Central memory CD8-positive, alpha-beta T cell (primary cell): ENCODE measurements around the gene TBC1D4.
"Not testable (repeated sequence)": the region's sequence is repeated elsewhere in the genome, so short reads cannot be mapped to it uniquely, and the experiment has no call there.

Experiments used
- ATAC-seq: fragments of 150-1000 bp; cut with Tn5 transposase; replicated peaks from 2 replicates; pipeline ENCODE4 v1.10.0; 2022; ENCODE audit warnings: mild to moderate bottlenecking, moderate FRiP score, moderate number of reproducible peaks; ENCODE audit not compliant: poor library complexity, severe bottlenecking; ENCODE audit errors: extremely low read depth
- DNase-seq, 2 donors: peaks; one replicate each; pipeline ENCODE4 v3.0.0; 2021; ENCODE audit warnings: low spot score in 2 of 2
- H3K27ac Mint-ChIP-seq: one replicate; pipeline ENCODE4 v1.8.0; 2022; ENCODE audit warnings: low read depth, mild to moderate bottlenecking, moderate library complexity, mixed read lengths
- H3K27me3 Mint-ChIP-seq: one replicate; pipeline ENCODE4 v1.8.0; 2022; ENCODE audit warnings: mixed read lengths
- H3K36me3 Mint-ChIP-seq: one replicate; pipeline ENCODE4 v1.8.0; 2022; ENCODE audit warnings: mild to moderate bottlenecking, moderate library complexity, mixed read lengths; ENCODE audit not compliant: insufficient read depth
- H3K4me1 Mint-ChIP-seq: one replicate; pipeline ENCODE4 v1.8.0; 2022; ENCODE audit warnings: mixed read lengths
- H3K4me3 Mint-ChIP-seq: one replicate; pipeline ENCODE4 v1.8.0; 2022; ENCODE audit warnings: mild to moderate bottlenecking, moderate library complexity, mixed read lengths
- H3K9me3 Mint-ChIP-seq: one replicate; pipeline ENCODE4 v1.8.0; 2022; ENCODE audit warnings: mixed read lengths

TBC1D4 gene

DNA sequence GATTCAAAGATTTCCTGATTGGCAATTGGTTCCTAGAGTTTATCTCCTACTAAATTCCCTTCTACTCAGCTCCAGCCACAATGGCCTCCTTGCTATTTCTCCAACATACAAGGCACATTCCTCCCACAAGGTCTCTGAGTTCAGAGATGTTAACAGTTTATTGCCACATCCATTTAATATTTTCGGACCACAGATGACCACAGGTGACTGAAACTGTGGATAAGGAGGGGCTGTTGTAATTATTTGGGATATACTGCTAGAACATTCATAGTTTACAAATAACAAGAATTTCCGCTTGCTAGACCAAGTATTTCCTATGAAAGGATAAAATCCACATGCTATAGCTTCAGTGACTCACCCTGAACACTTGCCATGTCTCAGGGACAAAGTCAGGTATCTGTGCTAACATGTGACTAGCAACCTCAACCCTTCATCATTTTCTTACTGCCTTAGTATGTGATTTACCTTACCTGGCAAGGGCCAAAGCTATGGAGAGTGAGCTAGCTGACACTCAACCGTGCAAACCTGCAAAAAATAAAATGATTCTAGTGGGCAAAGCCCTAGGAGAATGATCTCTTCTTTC, 117.7 kb downstream of the TBC1D4 start:
- H3K27me3 Mint-ChIP-seq = no peaks in the 10 kb centered on the region
- ATAC-seq = no peak
- no peak overlapping the region for H3K4me3 Mint-ChIP-seq
- no peak for DNase-seq
- H3K27ac Mint-ChIP-seq = no peak overlapping the region
- H3K36me3 Mint-ChIP-seq = no peaks in the 10 kb centered on the region
- no peaks in the 10 kb centered on the region for H3K9me3 Mint-ChIP-seq
- peaks cover 7% of the 10 kb centered on the region for H3K4me1 Mint-ChIP-seq

- Mint-ChIP-seq H3K9me3 (no peaks in the 10 kb centered on the region), H3K4me3 (no peak overlapping the region), H3K27ac (no peak overlapping the region), H3K4me1 (peaks cover 7% of the 10 kb centered on the region), H3K27me3 (no peaks in the 10 kb centered on the region), H3K36me3 (no peaks in the 10 kb centered on the region)
- ATAC-seq (no peak), DNase-seq (no peak)
Observed at GRCh38 chr13:75363371-75363770, 118.6 kb downstream of the TBC1D4 start.

GRCh38 chr13:75362026-75362425, 119.9 kb downstream of the TBC1D4 start:
- H3K4me1 Mint-ChIP-seq = peaks cover 7% of the 10 kb centered on the region
- no peak for ATAC-seq

GRCh38 chr13:75360170-75360569, 121.8 kb downstream of the TBC1D4 start:
- Mint-ChIP-seq H3K4me1 (no peaks in the 10 kb centered on the region), H3K27ac (no peak overlapping the region), H3K36me3 (no peaks in the 10 kb centered on the region), H3K9me3 (no peaks in the 10 kb centered on the region), H3K4me3 (no peak overlapping the region), H3K27me3 (no peaks in the 10 kb centered on the region)
- ATAC-seq (no peak), DNase-seq (no peak)

More at GRCh38 chr13:75362026-75362425, 119.9 kb downstream of the TBC1D4 start:
- no peak for DNase-seq
- no peaks in the 10 kb centered on the region for H3K9me3 Mint-ChIP-seq
- H3K27ac Mint-ChIP-seq = no peak overlapping the region
- no peaks in the 10 kb centered on the region for H3K36me3 Mint-ChIP-seq
- H3K27me3 Mint-ChIP-seq = no peaks in the 10 kb centered on the region
- H3K4me3 Mint-ChIP-seq = no peak overlapping the region

DNA sequence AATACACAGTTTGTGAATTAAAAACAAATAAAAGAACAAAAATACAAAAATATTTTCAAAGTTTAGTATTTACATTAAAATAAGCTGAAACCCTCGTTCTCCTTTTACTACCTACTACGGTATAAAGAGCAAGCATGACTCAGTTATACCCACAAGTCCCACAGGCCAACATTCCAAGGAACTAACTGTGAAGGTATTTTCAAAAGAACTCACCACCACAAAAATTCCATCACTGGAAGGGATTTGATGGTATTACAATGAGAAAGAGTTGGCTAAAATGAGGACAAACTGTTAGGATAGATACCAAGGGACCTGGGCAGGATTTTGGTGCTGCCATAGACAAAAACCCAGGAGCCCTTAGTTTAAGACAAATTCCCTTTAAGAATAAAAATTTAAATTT, 122.7 kb downstream of the TBC1D4 start:
- Mint-ChIP-seq H3K9me3 (no peaks in the 10 kb centered on the region), H3K27ac (no peak overlapping the region), H3K27me3 (no peaks in the 10 kb centered on the region), H3K4me1 (no peaks in the 10 kb centered on the region), H3K4me3 (no peak overlapping the region), H3K36me3 (peaks cover 1% of the 10 kb centered on the region)
- ATAC-seq = no peak
- no peak for DNase-seq

GRCh38 chr13:75357576-75358289, 124.2 kb downstream of the TBC1D4 start:
- no peaks in the 10 kb centered on the region for H3K27me3 Mint-ChIP-seq
- no peak overlapping the region for H3K4me3 Mint-ChIP-seq
- DNase-seq (no peak), ATAC-seq (peak; percentile 91)
- H3K4me1 Mint-ChIP-seq = no peaks in the 10 kb centered on the region
- no peak overlapping the region for H3K27ac Mint-ChIP-seq
- no peaks in the 10 kb centered on the region for H3K9me3 Mint-ChIP-seq
- H3K36me3 Mint-ChIP-seq = peaks cover 1% of the 10 kb centered on the region

DNA sequence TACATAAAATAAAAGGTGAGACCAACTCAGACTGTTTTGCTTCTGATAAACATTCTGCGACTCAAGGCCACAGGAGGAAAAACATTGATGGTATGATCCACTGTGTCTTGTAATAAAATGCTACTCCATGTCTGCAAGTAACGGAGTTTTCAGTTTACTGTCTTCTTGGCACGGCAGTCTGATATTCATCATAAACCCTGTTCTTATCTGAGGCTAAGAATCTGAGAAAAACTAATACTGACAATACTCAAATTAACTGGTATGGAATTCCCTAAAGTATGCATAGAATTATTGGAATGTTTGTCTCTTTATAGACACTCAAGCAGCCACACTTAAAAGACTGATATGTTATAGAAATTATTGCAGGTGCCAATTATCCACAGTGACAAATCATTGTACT, 125.5 kb downstream of the TBC1D4 start:
- Mint-ChIP-seq H3K27ac (no peak overlapping the region), H3K4me3 (no peak overlapping the region), H3K27me3 (no peaks in the 10 kb centered on the region), H3K4me1 (no peaks in the 10 kb centered on the region), H3K9me3 (no peaks in the 10 kb centered on the region), H3K36me3 (peaks cover 1% of the 10 kb centered on the region)
- no peak for ATAC-seq
- DNase-seq = no peak

GRCh38 chr13:75355609-75356008, 126.4 kb downstream of the TBC1D4 start:
- Mint-ChIP-seq H3K36me3 (peaks cover 1% of the 10 kb centered on the region), H3K27ac (no peak overlapping the region), H3K4me3 (no peak overlapping the region), H3K27me3 (no peaks in the 10 kb centered on the region), H3K9me3 (no peaks in the 10 kb centered on the region), H3K4me1 (no peaks in the 10 kb centered on the region)
- DNase-seq (no peak), ATAC-seq (no peak)

GRCh38 chr13:75353781-75354193, 128.2 kb downstream of the TBC1D4 start:
- peaks cover 1% of the 10 kb centered on the region for H3K36me3 Mint-ChIP-seq
- H3K27ac Mint-ChIP-seq = no peak overlapping the region
- DNase-seq = no peak
- no peak overlapping the region for H3K4me3 Mint-ChIP-seq
- H3K9me3 Mint-ChIP-seq = no peaks in the 10 kb centered on the region
- no peaks in the 10 kb centered on the region for H3K27me3 Mint-ChIP-seq
- no peaks in the 10 kb centered on the region for H3K4me1 Mint-ChIP-seq
- no peak for ATAC-seq

GRCh38 chr13:75352641-75353327, 129.2 kb downstream of the TBC1D4 start:
- Mint-ChIP-seq H3K27me3 (no peaks in the 10 kb centered on the region), H3K36me3 (peaks cover 1% of the 10 kb centered on the region), H3K27ac (no peak overlapping the region), H3K4me3 (no peak overlapping the region), H3K9me3 (no peaks in the 10 kb centered on the region), H3K4me1 (no peaks in the 10 kb centered on the region)
- DNase-seq = no peak
- no peak for ATAC-seq

GRCh38 chr13:75351538-75351937, 130.4 kb downstream of the TBC1D4 start:
- not testable (repeated sequence) for H3K27ac Mint-ChIP-seq, H3K27me3 Mint-ChIP-seq, ATAC-seq, DNase-seq, H3K4me3 Mint-ChIP-seq, H3K36me3 Mint-ChIP-seq, H3K4me1 Mint-ChIP-seq, H3K9me3 Mint-ChIP-seq

DNA sequence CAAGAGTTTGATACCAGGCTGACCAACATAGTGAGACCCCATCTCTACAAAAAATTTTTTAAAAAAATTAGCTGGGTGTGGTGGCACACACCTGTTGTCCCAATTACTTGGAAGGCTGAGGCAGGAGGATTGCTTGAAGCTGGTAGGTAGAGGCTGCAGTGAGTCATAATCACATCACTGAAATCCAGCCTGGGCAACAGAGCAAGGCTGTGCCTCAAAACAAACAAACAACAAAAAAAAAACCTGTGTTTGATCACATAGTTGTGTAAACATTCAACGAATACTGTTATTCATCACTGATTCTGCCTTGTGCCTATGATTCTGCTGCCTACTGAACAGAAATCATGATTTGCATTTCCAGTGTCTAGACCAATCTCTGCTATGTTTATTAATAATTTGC, 134.0 kb downstream of the TBC1D4 start:
- Mint-ChIP-seq H3K9me3 (no peaks in the 10 kb centered on the region), H3K4me1 (no peaks in the 10 kb centered on the region), H3K36me3 (no peaks in the 10 kb centered on the region), H3K27ac (no peak overlapping the region), H3K27me3 (no peaks in the 10 kb centered on the region), H3K4me3 (no peak overlapping the region)
- ATAC-seq (no peak), DNase-seq (no peak)

- no peak for ATAC-seq
- H3K4me3 Mint-ChIP-seq = no peak overlapping the region
Observed at GRCh38 chr13:75347457-75347856, 134.5 kb downstream of the TBC1D4 start.

More at GRCh38 chr13:75347457-75347856, 134.5 kb downstream of the TBC1D4 start:
- Mint-ChIP-seq H3K4me1 (no peaks in the 10 kb centered on the region), H3K27ac (no peak overlapping the region), H3K36me3 (no peaks in the 10 kb centered on the region), H3K27me3 (no peaks in the 10 kb centered on the region), H3K9me3 (no peaks in the 10 kb centered on the region)
- no peak for DNase-seq
